Activated CD4-positive, alpha-beta T cell treated with anti-CD3 and anti-CD28 coated beads, Interleukin-2, amount 10 ng/mL, durations not matched to agents 7 days and 5 days (primary cell): ENCODE measurements around the gene XPC. TPM values are rescaled to one million over a fixed set of nuclear protein-coding genes. Genes with fewer than 3 reads are reported as not detected.

ENCODE experiments used
- CTCF ChIA-PET: fragments of 350-600 bp; sonication (Branson Sonifier 250); formaldehyde crosslinking; loops from one replicate; lab custom pipeline; 2021; ENCODE audit warnings: antibody characterized with exemption; lab: Charles Lee
- POLR2A ChIA-PET: fragments of 350-600 bp; sonication (Branson Sonifier 250); formaldehyde crosslinking; loops from one replicate; lab custom pipeline; 2021; ENCODE audit warnings: antibody characterized with exemption; lab: Charles Lee
- DNase-seq: peaks from one replicate; pipeline ENCODE4 v3.0.0-alpha.2; 2020
- H3K27ac Mint-ChIP-seq: one replicate; pipeline ENCODE4 v1.8.0; 2021; ENCODE audit warnings: mild to moderate bottlenecking, moderate library complexity, mixed read lengths
- H3K27me3 Mint-ChIP-seq: one replicate; pipeline ENCODE4 v1.8.0; 2021; ENCODE audit warnings: mixed read lengths
- H3K36me3 Mint-ChIP-seq: one replicate; pipeline ENCODE4 v1.8.0; 2021; ENCODE audit warnings: low read depth, mixed read lengths
- H3K4me1 Mint-ChIP-seq: one replicate; pipeline ENCODE4 v1.8.0; 2021; ENCODE audit warnings: mixed read lengths
- H3K4me3 Mint-ChIP-seq: one replicate; pipeline ENCODE4 v1.8.0; 2021; ENCODE audit warnings: mild to moderate bottlenecking, moderate library complexity, mixed read lengths
- H3K9me3 Mint-ChIP-seq: one replicate; pipeline ENCODE4 v1.8.0; 2021; ENCODE audit warnings: mixed read lengths
- total RNA-seq, 2 experiments: library from RNA; stranded (reverse); gene quantifications; one replicate each; pipeline ENCODE4 v1.2.3, GENCODE V29; 2021

Gene XPC
- total RNA-seq, 2 experiments from 2014 or later = 41.1 to 43.0 TPM

- peak; percentile 47 for DNase-seq
- Mint-ChIP-seq H3K4me3 (no peak overlapping the region), H3K27ac (no peak overlapping the region), H3K27me3 (no peaks in the 10 kb centered on the region), H3K36me3 (peaks cover 3% of the 10 kb centered on the region), H3K9me3 (no peaks in the 10 kb centered on the region), H3K4me1 (no peaks in the 10 kb centered on the region)
- CTCF ChIA-PET = interaction anchor here (0.6 to 2.3 kb wide), 16 partner anchors 8 to 718 kb away, joined by 3 to 17 read pairs (median 4); partner anchors contain the start of genes LSM3 and XPC
- POLR2A ChIA-PET = no interaction called here
These were observed 25.2 kb upstream of the XPC start for GRCh38 chr3:14203521-14204079.

- Mint-ChIP-seq H3K4me3 (no peak overlapping the region), H3K9me3 (no peaks in the 10 kb centered on the region), H3K36me3 (peaks cover 3% of the 10 kb centered on the region), H3K27ac (no peak overlapping the region), H3K27me3 (no peaks in the 10 kb centered on the region), H3K4me1 (no peaks in the 10 kb centered on the region)
- CTCF ChIA-PET = interaction anchor here (0.7 to 2.3 kb wide), 13 partner anchors 8 to 718 kb away, joined by 3 to 17 read pairs (median 4); partner anchors contain the start of genes LSM3 and XPC
- no peak for DNase-seq
- POLR2A ChIA-PET = no interaction called here
These were observed 24.6 kb upstream of the XPC start for GRCh38 chr3:14202874-14203520.

GRCh38 chr3:14201940-14202684 is 23.7 kb upstream of the XPC start:
- H3K9me3 Mint-ChIP-seq = no peaks in the 10 kb centered on the region
- DNase-seq = no peak
- H3K27me3 Mint-ChIP-seq = no peaks in the 10 kb centered on the region
- H3K4me3 Mint-ChIP-seq = no peak overlapping the region
- no peak overlapping the region for H3K27ac Mint-ChIP-seq
- POLR2A ChIA-PET = no interaction called here
- CTCF ChIA-PET = interaction anchor here (2.0 to 2.2 kb wide), 2 partner anchors 17 to 24 kb away, joined by 4 to 6 read pairs; partner anchors contain the start of genes LSM3 and XPC
- peaks cover 7% of the 10 kb centered on the region for H3K36me3 Mint-ChIP-seq
- H3K4me1 Mint-ChIP-seq = no peaks in the 10 kb centered on the region

- Mint-ChIP-seq H3K4me1 (no peaks in the 10 kb centered on the region), H3K27ac (no peak overlapping the region), H3K4me3 (no peak overlapping the region), H3K9me3 (no peaks in the 10 kb centered on the region), H3K27me3 (no peaks in the 10 kb centered on the region), H3K36me3 (peaks cover 12% of the 10 kb centered on the region)
- no peak for DNase-seq
- ChIA-PET POLR2A (no interaction called here), CTCF (interaction anchor here (1.2 to 2.2 kb wide), 2 partner anchors 22 to 262 kb away, joined by 4 to 6 read pairs; partner anchors contain the start of genes LSM3 and XPC)
These were observed 22.4 kb upstream of the XPC start for GRCh38 chr3:14200841-14201240.

- H3K4me3 Mint-ChIP-seq = no peak overlapping the region
- H3K27ac Mint-ChIP-seq = no peak overlapping the region
- no peaks in the 10 kb centered on the region for H3K27me3 Mint-ChIP-seq
- no peak for DNase-seq
- CTCF ChIA-PET = interaction anchor here (1.2 to 2.2 kb wide), 2 partner anchors 22 to 263 kb away, joined by 4 to 6 read pairs; partner anchors contain the start of genes LSM3 and XPC
- no peaks in the 10 kb centered on the region for H3K4me1 Mint-ChIP-seq
- H3K9me3 Mint-ChIP-seq = no peaks in the 10 kb centered on the region
- POLR2A ChIA-PET = no interaction called here
- peaks cover 12% of the 10 kb centered on the region for H3K36me3 Mint-ChIP-seq
These were observed 21.9 kb upstream of the XPC start for GRCh38 chr3:14200276-14200675.

GRCh38 chr3:14199641-14200040 is 21.2 kb upstream of the XPC start:
- Mint-ChIP-seq H3K27me3 (no peaks in the 10 kb centered on the region), H3K36me3 (peaks cover 12% of the 10 kb centered on the region), H3K4me1 (no peaks in the 10 kb centered on the region), H3K27ac (no peak overlapping the region), H3K4me3 (no peak overlapping the region), H3K9me3 (no peaks in the 10 kb centered on the region)
- DNase-seq = no peak
- ChIA-PET POLR2A (no interaction called here), CTCF (interaction anchor here (1.2 to 2.2 kb wide), 2 partner anchors 21 to 263 kb away, joined by 4 to 6 read pairs; partner anchors contain the start of genes LSM3 and XPC)

GRCh38 chr3:14194865-14195264 is 16.5 kb upstream of the XPC start:
- Mint-ChIP-seq H3K27ac (no peak overlapping the region), H3K4me1 (peaks cover 16% of the 10 kb centered on the region), H3K4me3 (no peak overlapping the region), H3K9me3 (peaks cover 2% of the 10 kb centered on the region), H3K27me3 (no peaks in the 10 kb centered on the region), H3K36me3 (peaks cover 35% of the 10 kb centered on the region)
- POLR2A ChIA-PET = no interaction called here
- CTCF ChIA-PET = interaction anchor here (1.3 kb wide), 1 partner anchor 9 kb away, joined by 6 read pairs; no protein-coding TSS in a partner anchor
- DNase-seq = no peak

- DNase-seq = no peak
- Mint-ChIP-seq H3K4me1 (peaks cover 30% of the 10 kb centered on the region), H3K36me3 (peaks cover 56% of the 10 kb centered on the region), H3K27ac (no peak overlapping the region), H3K4me3 (no peak overlapping the region), H3K27me3 (no peaks in the 10 kb centered on the region), H3K9me3 (peaks cover 2% of the 10 kb centered on the region)
- ChIA-PET CTCF (interaction anchor here (1.3 kb wide), 1 partner anchor 16 kb away, joined by 4 read pairs; no protein-coding TSS in a partner anchor), POLR2A (no interaction called here)
These were observed 9.8 kb upstream of the XPC start for GRCh38 chr3:14188041-14188754.

GRCh38 chr3:14186854-14187458 is 8.6 kb upstream of the XPC start:
- ChIA-PET POLR2A (no interaction called here), CTCF (interaction anchor here (1.0 to 1.7 kb wide), 2 partner anchors 17 to 24 kb away, joined by 3 to 4 read pairs; no protein-coding TSS in a partner anchor)
- no peak for DNase-seq
- H3K36me3 Mint-ChIP-seq = peaks cover 65% of the 10 kb centered on the region
- H3K27me3 Mint-ChIP-seq = no peaks in the 10 kb centered on the region
- H3K27ac Mint-ChIP-seq = no peak overlapping the region
- H3K9me3 Mint-ChIP-seq = peaks cover 2% of the 10 kb centered on the region
- H3K4me1 Mint-ChIP-seq = peaks cover 41% of the 10 kb centered on the region
- H3K4me3 Mint-ChIP-seq = no peak overlapping the region

GRCh38 chr3:14183015-14183577 is 4.7 kb upstream of the XPC start:
- ChIA-PET POLR2A (no interaction called here), CTCF (interaction anchor here (1.2 kb wide), 1 partner anchor 20 kb away, joined by 4 read pairs; no protein-coding TSS in a partner anchor)
- H3K36me3 Mint-ChIP-seq = peaks cover 42% of the 10 kb centered on the region
- no peak overlapping the region for H3K4me3 Mint-ChIP-seq
- DNase-seq = no peak
- H3K27ac Mint-ChIP-seq = no peak overlapping the region
- H3K4me1 Mint-ChIP-seq = peaks cover 38% of the 10 kb centered on the region
- H3K27me3 Mint-ChIP-seq = no peaks in the 10 kb centered on the region
- H3K9me3 Mint-ChIP-seq = no peaks in the 10 kb centered on the region

GRCh38 chr3:14181253-14181652 is 2.9 kb upstream of the XPC start:
- Mint-ChIP-seq H3K36me3 (peaks cover 38% of the 10 kb centered on the region), H3K4me1 (peaks cover 52% of the 10 kb centered on the region), H3K9me3 (no peaks in the 10 kb centered on the region), H3K27me3 (no peaks in the 10 kb centered on the region), H3K27ac (no peak overlapping the region), H3K4me3 (no peak overlapping the region)
- DNase-seq = no peak
- POLR2A ChIA-PET = no interaction called here
- CTCF ChIA-PET = no interaction called here
